HG02623 (cell line): ENCODE data around the gene PTBP3.
"Not testable (repeated sequence)": the region's sequence is repeated elsewhere in the genome, so short reads cannot be mapped to it uniquely, and the experiment has no call there.

ENCODE experiments used
- ATAC-seq: cut with Tn5 transposase; IDR thresholded peaks from one replicate; pipeline ENCODE4 v1.9.1; 2021; ENCODE audit warnings: moderate library complexity; ENCODE audit not compliant: unreplicated experiment

The PTBP3 gene

DNA sequence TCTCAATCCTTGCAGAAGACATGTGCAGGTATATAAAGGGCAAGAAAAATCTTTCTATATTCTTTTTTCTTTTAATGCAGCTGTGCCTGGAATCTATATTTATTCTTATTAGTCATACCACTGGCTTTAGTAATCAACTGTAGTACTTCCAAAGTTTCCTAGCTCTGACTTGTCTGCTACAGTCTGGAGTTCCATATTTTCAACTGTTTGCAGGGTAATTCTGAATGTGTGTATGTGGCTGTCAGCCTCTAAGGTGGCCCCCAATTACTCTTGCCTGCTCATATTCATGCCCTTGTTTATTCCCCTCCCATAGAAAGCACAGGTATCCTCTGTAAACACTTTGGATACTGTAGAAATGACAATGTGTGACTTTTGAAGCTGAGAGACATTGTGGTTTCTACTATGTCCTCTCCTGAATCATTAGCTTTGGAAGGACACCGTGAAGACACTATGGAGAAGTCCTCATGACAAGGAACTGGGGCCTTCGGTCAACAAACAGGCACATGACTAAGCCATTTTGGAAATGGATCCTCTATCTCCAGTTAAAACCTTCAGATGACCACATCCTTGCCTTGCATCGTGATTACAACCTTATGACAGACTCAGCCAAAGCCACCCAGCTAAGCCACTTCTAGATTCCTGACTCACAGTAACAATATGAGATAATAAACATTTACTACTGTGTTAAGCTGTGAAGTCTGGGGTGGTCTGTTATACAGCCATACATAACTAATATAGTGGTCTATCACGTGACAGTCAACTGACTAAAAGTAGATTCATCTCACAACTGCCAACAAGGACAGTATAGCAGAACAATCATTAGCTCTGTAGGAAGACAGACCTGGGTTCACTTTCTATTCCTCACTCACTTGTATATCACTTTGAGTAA lies 108.8 kb downstream of the PTBP3 start:
- no peak for ATAC-seq

DNA sequence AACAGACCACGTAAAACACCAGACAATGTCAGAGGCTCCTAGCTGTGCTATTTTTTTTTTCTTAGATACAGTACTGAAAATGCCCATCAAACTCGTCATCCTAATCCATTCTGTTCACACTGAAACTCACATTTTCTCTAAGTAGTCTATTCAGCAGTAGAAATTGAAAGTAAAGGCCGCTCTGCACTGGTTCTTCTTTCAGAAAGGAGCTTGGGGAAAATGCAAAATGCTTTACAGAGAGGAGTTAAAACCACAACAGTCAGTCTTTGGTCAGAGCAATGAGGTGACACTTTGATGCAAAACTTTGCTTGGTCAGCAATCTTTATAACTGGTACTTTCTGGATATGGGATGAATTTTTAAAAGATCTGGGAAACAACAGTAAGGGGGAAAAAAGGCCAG lies 114.5 kb downstream of the PTBP3 start:
- ATAC-seq: peak; percentile 94

DNA sequence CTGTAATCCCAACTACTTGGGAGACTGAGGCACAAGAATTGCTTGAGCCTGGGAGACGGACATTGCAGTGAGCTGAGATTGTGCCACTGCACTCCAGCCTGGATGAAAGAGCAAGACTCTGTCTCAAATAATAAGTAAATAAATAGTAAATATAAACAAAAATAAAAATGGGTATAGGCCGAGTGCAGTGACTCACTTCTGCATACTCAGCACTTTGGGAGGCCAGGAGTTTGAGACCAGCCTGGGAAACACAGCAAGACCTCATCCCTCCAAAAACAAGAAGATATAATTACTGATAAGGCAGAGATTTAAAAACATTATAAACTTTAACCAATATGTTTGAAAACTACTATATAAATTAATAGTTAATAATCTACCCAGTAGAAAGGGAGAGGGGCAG lies 120.5 kb downstream of the PTBP3 start:
- no peak for ATAC-seq

DNA sequence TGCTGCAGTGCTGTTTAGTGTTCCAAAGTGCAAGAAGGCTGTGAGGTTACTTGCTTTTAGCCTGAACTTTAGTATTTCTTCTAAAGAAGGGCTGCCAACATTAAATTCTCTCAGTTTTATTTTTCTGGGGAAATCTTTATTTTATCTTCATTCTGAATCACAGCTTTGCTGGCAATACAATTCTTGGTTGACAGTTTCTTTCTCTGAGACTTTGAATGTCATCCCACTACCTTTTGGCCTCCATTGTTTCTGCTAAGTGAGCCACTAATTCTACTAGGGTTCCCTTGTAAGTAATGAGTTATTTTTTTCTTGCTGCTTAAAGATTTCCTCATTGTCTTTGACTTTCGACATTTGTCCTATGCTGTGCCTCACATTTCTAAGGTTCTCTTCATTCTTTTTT lies 126.0 kb downstream of the PTBP3 start:
- no peak for ATAC-seq

DNA sequence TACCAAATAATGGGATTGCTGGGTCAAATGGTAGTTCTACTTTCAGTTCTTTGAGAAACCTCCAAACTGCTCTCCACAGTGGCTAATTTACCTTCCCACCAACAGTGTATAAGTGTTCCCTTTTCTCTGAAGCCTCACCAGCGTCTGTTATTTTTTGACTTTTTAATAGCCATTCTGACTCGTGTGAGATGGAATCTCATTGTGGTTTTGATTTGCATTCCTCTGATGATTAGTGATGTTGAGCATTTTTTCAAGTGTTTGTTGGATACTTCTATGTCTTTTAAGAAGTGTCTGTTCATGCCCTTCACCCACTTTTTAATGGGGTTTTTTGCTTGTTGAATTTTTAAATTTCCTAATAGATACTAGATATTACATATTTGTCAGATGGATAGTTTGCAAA lies 129.9 kb downstream of the PTBP3 start:
- no peak for ATAC-seq

DNA sequence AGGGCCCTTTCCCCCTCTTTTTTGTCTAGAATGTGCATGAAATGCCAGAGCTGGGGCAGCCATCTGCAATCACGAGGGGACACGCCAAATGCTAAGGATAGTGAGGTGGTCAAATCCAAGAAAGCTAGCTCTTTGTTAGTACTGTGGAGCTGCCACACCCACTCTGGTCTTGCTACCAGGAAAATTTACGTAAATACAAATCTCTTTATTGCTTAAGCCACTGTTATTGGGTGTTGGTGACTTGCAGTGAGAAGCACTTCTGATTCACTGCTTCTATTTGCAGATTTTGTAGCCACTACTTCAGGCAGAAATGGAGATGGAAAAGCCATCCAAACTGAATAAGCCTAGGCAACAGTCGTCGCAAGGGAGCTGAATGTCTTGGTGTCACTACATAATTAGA lies 132.7 kb downstream of the PTBP3 start:
- ATAC-seq: no peak

DNA sequence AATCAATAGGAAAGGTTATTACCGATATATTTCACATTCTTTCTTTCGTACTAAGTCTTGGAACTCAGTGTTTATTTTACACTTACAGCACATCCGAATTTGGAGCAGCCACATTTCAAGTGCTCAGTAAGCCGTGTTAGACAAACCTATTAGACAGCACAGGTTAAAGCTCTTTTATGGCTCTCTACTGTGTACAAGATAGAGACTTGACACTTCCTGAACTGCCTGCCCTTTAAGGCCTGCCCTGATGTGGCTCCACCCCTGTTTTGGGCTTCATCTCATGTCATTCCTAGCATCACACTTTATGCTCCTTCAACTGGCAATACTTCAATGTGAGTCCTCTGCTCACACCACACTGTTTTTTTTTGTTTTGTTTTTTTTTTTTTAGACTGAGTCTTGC lies 134.8 kb downstream of the PTBP3 start:
- no peak for ATAC-seq

DNA sequence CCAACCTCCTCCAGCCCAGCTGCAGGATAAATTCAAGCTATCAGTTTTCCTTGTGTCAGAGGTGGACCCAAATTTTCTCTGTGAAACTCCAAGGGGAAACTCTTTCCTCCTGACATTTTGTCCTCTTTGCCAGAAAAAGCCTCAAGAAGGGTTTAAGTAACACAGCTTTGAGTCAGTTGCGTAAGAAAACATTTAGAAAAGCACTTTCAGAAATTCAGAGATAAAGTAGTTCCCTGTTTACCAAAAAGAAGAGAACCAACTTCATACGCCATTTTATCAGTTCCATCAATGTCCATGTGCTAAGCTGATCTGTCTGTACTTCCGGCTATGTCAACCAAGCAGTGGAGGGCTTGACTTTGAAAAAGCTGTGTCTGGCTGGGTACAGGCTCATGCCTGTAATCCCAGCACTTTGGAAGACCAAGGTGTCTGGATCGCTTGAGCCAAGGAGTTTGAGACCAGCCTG lies 138.4 kb downstream of the PTBP3 start:
- ATAC-seq: no peak

DNA sequence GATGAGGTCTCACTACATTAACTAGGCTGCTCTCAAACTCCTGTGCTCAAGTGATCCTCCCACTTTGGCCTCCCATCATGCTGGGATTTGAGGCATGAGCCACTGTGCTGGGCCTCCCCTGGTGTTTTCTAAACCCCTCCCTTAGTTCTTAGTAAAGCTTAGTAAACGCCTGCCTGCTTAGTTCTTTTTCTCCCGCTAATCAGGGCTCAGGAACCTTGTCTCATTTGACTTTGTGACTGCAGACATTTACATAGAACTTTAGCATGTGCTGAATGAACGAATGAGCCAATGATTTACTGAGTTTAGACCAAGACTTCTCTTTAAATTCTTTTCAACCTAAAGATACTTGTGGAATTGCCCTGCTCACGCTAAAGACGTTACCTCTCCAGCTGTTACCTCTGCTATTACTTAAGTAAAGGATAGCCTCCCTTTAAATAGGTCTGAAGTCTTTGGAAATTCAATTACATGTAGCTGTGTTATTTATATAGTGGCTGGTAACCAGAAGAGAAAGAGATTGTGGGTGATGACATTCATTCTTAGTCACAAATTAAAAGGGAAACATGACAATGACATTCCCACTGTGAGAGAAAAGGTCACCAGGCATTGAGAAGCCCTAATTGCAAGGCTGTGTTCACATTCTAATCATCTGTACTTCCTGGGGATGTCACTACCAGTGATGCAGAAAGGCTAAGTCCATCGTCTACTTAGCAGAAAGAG lies 139.7 kb downstream of the PTBP3 start:
- ATAC-seq: no peak

DNA sequence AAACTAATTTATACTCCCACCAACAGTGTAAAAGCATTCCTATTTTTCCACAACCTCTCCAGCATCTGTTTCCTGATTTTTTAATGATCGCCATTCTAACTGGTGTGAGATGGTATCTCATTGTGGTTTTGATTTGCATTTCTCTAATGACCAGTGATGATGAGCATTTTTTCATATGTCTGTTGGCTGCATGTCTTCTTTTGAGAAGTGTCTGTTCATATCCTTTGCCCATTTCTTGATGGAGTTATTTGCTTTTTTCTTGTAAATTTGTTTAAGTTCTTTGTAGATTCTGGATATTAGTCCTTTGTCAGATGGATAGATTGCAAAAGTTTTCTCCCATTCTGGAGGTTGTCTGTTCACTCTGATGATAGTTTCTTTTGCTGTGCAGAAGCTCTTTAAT lies 143.1 kb downstream of the PTBP3 start:
- ATAC-seq: not testable (repeated sequence)

DNA sequence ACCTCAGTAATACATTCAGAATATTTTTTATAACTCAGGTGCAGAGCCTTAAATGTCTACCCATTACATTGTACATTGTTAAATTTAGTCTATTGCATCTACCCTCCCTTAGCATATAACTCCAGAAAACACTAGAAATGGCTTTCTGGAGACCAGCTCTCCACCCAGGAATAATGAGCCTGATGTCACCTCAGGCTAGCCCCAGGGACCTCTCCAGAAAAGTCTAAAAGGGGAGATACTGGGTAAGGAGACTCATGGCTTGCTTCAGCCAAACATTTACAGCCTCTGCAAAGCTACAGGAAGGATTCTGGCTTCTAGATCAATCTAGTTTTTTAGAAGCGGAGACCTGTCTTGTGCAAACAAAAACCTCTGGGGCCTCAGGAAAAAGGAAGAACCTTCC lies 144.5 kb downstream of the PTBP3 start:
- ATAC-seq: no peak

DNA sequence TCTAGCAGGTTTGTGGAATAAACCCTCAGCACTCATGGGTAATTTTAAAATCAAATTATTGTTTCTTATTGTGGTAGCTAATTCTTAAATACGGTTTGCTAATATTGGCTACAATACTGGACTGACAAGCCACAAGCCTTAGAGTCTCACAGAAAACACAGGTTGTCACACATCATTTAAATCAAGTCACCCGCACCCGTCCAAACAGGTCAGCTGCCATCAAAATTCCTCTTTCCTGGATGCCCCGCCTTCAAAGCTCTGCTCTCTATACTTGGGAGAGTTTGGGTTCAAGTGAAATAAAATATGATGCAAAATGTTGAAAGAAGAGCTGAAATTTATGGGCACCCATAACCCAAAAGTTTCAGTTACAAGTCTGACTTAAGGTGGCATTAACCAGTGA lies 146.0 kb downstream of the PTBP3 start:
- ATAC-seq: no peak

DNA sequence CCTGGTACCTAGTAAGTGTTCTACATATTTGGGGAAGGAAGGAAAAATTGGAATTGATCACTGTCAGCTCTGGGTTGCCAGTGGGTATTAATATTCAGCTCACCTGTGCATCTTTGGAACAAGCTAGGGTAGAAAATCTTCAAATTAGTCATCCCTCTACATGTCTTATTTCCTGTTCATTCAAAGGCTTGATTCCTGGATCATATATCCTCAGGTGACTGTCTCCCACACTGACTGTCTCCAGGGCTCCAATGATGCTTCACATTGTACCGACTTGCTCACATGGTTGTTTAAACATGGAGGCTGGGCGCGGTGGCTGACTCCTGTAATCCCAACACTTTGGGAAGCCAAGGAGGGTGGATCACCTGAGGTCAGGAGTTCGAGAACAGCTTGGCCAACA lies 146.7 kb downstream of the PTBP3 start:
- no peak for ATAC-seq

DNA sequence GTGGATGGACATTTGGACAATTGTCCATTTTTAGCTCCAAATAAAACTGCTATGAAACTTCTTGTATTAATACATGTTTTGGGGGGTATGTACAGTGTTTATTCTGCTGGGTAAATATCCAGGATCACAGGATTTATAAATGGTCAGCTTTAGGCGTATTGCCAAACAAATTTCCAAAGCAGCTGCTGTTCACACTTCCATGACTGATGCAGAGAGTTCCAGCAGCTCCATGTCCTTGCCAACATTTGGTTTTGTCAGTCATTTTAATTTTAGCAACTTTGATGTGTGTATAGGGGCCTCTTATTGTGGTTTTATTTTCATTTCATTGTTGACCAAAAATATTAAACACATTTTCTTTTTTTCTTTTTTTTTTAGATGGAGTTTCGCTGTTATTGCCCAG lies 148.5 kb downstream of the PTBP3 start:
- no peak for ATAC-seq

DNA sequence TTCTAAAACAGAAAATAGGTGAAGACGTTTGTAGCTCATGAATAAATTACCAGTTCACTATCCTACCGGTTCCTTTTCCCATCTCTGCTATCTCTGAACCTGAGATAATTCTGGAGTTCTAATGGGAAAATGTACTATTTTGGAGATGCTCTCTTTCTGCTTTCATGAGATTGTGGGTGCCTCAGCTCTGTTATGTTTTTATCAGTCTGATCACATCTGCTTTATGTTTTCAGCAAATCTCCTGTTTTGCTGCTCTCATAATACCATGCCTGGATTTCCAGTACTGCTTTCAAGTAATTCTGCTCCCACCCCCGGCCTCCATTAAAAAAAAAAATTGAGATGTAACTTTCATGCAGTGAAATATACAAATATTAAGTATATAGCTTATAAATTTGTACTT lies 149.2 kb downstream of the PTBP3 start:
- ATAC-seq: no peak

DNA sequence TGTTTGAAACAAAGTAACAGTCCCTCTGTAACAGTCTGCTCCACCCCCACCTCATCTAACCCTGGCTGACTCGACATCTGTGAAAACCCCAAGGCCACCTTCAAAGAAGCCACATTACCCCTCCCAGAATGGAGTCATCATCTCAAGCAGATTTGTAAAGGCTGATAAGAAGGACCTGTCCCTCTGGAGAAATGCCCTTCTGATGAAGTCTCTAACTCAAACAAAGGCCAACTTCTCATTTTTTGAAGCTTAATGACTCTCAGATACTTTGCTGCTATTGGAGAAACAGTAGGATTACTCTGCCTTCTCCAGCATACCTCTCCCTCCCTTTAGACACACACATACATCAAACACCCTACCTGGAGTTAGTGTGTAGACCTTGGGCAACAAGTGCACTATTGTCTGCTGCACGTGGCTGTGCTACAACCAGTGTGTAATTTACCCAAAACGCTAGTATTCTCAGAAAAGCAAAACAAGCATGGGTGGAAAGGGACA lies 153.0 kb downstream of the PTBP3 start:
- ATAC-seq: no peak

DNA sequence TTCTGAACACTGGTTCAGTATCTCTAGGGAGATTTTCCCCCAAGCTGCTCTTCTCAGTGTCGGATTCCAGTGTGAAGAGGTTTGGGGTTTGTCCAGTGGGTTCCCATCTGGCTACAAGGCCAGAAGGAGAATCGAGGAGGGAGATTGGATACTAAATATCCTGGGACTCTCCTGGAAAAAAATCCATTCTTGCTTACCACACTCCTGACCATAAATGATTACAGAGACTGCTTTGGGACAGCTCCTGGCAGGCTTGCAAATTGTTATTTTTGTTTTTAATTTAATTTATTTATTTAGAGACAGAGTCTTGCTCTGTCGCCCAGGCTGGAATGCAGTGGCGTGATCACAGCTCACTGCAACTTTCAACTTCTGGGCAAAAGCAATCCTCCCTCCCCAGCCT lies 153.6 kb downstream of the PTBP3 start:
- ATAC-seq: no peak

DNA sequence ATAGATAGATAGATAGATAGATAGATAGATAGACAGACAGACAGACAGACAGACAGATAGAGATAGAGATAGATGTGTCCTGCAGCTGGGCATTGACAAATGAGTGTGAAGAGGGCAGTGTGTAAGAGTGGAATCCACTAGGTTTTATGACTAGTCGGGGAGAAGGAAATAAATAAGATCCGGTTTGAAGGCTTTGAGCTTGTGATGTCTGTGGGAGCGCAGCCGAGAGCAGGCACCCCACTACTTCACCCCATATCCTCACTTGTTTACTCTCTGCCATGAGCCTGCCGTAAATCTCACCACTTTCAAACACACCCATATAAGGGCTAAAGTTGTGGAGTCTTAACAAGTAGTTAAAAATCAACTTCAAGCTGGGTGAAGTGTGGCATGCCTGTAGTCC lies 156.9 kb downstream of the PTBP3 start:
- ATAC-seq: no peak

DNA sequence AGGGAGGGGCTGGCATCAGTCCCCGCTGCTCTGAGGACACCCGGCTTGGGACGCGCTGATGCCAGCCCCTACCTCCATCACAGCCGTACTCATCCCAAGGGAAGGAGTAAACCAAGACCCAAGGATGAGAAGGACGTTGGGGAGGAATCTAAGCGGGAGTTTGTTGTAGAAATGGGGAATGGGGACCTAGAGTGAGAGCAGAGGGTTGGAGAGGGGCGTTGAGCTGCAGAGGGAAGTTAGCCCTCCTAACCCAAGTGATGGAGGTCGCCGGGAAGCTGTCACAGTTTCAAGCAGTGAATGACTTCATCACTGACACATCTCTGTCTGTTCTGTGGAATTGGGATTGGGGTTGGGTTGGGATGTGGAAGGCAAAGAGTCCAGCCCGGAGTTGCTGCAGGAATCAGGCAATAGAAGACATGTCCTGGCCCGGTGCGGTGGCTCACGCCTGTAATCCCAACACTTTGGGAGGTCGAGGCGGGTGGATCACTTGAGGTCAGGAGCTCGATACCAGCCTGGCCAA lies 157.6 kb downstream of the PTBP3 start:
- no peak for ATAC-seq

DNA sequence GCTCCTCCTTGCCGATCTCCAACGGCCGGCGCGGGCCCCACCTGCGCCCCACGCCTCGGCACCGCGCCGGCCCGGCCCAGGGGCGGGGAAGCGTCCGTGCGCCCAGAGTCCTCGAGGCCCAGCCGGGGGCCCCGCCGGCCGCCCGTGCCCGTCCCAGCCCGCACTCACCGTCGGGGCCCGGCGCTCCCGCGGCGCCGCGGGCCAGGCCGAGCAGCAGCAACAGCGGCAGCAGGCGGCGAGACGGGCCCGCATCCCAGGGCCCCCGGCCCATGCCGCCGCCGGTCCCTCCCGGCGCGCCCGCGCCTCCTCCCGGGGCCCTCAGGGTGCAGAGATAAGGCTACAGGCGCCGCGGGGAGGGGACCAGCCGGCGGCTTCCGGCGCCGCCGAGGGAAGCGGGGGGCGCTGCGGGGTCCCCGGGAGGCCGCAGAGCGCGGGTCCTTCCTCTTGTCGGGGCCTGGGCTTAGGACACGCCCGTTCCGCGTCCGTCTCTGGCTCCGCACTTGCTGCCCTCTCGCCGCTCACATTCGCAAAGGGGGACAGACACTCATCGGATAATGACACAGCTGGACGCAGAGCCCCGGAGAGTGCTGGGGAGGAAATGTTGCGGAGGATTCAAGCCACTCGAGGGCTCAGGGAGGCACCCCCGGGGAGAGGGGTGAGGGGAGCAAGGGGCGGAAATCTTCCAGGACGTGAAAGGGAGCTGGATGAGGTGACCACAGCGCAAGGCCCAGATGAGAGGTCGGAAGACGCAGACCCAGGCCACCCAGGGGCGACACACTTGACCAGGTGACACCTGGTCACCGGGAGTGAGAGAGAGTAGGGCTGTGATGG lies 158.2 kb downstream of the PTBP3 start, which contains the start of gene SUSD1:
TSS of gene SUSD1 (minus strand) at position 333 of the 831 bp plus-strand sequence. CDS start at position 271, 62 bp downstream.
- ATAC-seq: peak; percentile 39
